PC-3 (cell line): ENCODE results near the gene CP. TPM values are rescaled to one million over a fixed set of nuclear protein-coding genes. Genes with fewer than 3 reads are reported as not detected.
"Not testable (repeated sequence)": the region's sequence is repeated elsewhere in the genome, so short reads cannot be mapped to it uniquely, and the experiment has no call there.

Source experiments
- ATAC-seq: fragments of 200-7000 bp; cut with Tn5 transposase; 2 replicates; pipeline ENCODE4 v1.9.1; 2020; ENCODE audit warnings: mild to moderate bottlenecking, moderate library complexity
- BruUV-seq: library from RNA; stranded (reverse); fragments of 400-500 nt; replicated peaks from 2 replicates; lab custom pipeline; 2021; lab: Mats Ljungman, UMichigan
- CTCF ChIA-PET: fragments of 300-600 bp; sonication (Branson Sonifier 250); formaldehyde crosslinking; loops from one replicate; lab custom pipeline; 2022; ENCODE audit warnings: antibody characterized with exemption; lab: Charles Lee
- POLR2A ChIA-PET: fragments of 300-600 bp; sonication (Branson Sonifier 250); formaldehyde crosslinking; loops from one replicate; lab custom pipeline; 2022; ENCODE audit warnings: antibody characterized with exemption; ENCODE audit not compliant: unreplicated experiment; lab: Charles Lee
- DNase-seq: peaks from one replicate; pipeline ENCODE4 v3.0.0-alpha.2; 2015
- H2AFZ ChIP-seq: fragments of 300-600 bp; sonication (generic); 2 replicates; pipeline ENCODE4 v1.6.0; 2016; ENCODE audit warnings: antibody characterized with exemption, low read length
- H3F3A ChIP-seq: fragments of 300-600 bp; sonication (generic); one replicate; pipeline ENCODE4 v1.6.0; 2017; ENCODE audit warnings: antibody characterized with exemption, low read length, control low read depth, mild to moderate bottlenecking; ENCODE audit not compliant: unreplicated experiment
- H3K27ac ChIP-seq: fragments of 300-600 bp; sonication (generic); 2 replicates; pipeline ENCODE4 v1.5.1; 2016; ENCODE audit warnings: mild to moderate bottlenecking, low read length
- H3K27me3 ChIP-seq: fragments of 300-600 bp; sonication (generic); 2 replicates; pipeline ENCODE4 v1.6.1; 2016; ENCODE audit warnings: low read length, mixed read lengths
- H3K36me3 ChIP-seq: fragments of 300-600 bp; sonication (generic); 2 replicates; pipeline ENCODE4 v1.6.1; 2016; ENCODE audit warnings: low read depth, mixed run types, low read length, mixed read lengths
- H3K4me1 ChIP-seq: fragments of 300-600 bp; sonication (generic); 2 replicates; pipeline ENCODE4 v1.5.1; 2016; ENCODE audit warnings: low read length; ENCODE audit not compliant: insufficient read depth
- H3K4me2 ChIP-seq: fragments of 300-600 bp; sonication (generic); 2 replicates; pipeline ENCODE4 v1.6.0; 2016; ENCODE audit warnings: low read length
- H3K4me3 ChIP-seq: fragments of 300-600 bp; sonication (generic); 2 replicates; pipeline ENCODE4 v1.5.1; 2016; ENCODE audit warnings: mild to moderate bottlenecking, low read length, mixed read lengths
- H3K79me2 ChIP-seq: fragments of 300-600 bp; sonication (generic); 2 replicates; pipeline ENCODE4 v1.6.1; 2017; ENCODE audit warnings: low read length, mixed read lengths
- H3K9ac ChIP-seq: fragments of 300-600 bp; sonication (generic); 2 replicates; pipeline ENCODE4 v1.6.0; 2016; ENCODE audit warnings: mild to moderate bottlenecking, low read length
- H3K9me2 ChIP-seq: fragments of 300-600 bp; sonication (generic); replicated peaks from 2 replicates; pipeline ENCODE4 v1.6.1; 2016; ENCODE audit warnings: mixed run types, low read length, mixed read lengths
- H3K9me3 ChIP-seq: fragments of 300-600 bp; sonication (generic); 2 replicates; pipeline ENCODE4 v1.6.1; 2016; ENCODE audit warnings: low read length, mixed read lengths
- H4K20me1 ChIP-seq: fragments of 300-600 bp; sonication (generic); 2 replicates; pipeline ENCODE4 v1.6.1; 2016; ENCODE audit warnings: low read length, mixed read lengths
- EZH2 ChIP-seq: fragments of 300-600 bp; sonication (generic); IDR thresholded peaks from one replicate; pipeline ENCODE4 v1.6.1; 2017; ENCODE audit warnings: antibody characterized with exemption, mild to moderate bottlenecking, low read length; ENCODE audit not compliant: unreplicated experiment
- EZH2phosphoT487 ChIP-seq: fragments of 300-600 bp; sonication (generic); IDR thresholded peaks from 2 replicates; pipeline ENCODE4 v1.6.1; 2018; ENCODE audit warnings: mild to moderate bottlenecking, antibody characterized with exemption, low read length, borderline replicate concordance
- intact Hi-C: fragments of 100-400 bp; cut with micrococcal nuclease; formaldehyde crosslinking; loops from 2 replicates; pipeline ENCODE4 v1.9.0; 2023
- total RNA-seq: library from RNA; depleted of rRNA; stranded (reverse); fragments of >200 nt; gene quantifications from 2 replicates; pipeline ENCODE4 v1.2.3, GENCODE V29; 2014
- TF ChIP-seq, protein P1 (sequence below): fragments of 300-600 bp; sonication (generic); conservative IDR thresholded peaks from 2 replicates; pipeline ENCODE4 v1.5.1; 2017; ENCODE audit warnings: antibody characterized with exemption, low read depth, mild to moderate bottlenecking, low read length

Gene CP
- total RNA-seq, 1 experiment from 2014 or later, result 0.04 TPM

DNA sequence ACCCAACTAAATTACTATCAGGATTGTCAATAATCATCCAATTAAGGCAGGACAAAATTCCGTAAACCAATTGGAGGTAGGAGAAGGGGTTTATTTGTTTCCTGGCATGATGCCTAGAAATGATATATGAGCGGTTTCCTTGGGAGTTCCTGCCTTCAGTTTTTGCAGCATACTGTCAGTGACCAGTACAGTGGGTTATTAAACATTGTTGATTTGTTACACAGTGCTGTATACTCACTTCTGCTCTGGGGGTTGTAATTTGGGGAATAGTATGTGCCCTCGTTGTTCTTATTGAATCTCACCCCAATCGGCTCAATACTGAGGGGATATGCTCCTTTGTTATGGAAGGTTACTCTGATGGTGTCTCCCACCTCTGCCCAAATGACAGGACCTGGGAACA, 22.2 kb downstream of the CP start:
- Histone ChIP-seq H3K27ac (no peak overlapping the region), H3K36me3 (no peaks in the 10 kb centered on the region), H3F3A (no peaks in the 10 kb centered on the region), H4K20me1 (no peaks in the 10 kb centered on the region), H3K27me3 (no peaks in the 10 kb centered on the region), H3K79me2 (no peaks in the 10 kb centered on the region), H3K9me2 (no peaks in the 10 kb centered on the region), H2AFZ (no peak overlapping the region), H3K9ac (no peak overlapping the region), H3K4me2 (no peak overlapping the region), H3K4me1 (peaks cover 4% of the 10 kb centered on the region), H3K9me3 (no peaks in the 10 kb centered on the region), H3K4me3 (no peak overlapping the region)
- DNase-seq (peak; percentile 62), ATAC-seq (peak; percentile 75)
- intact Hi-C loops, result no loop called here
- no TSS peak for BruUV-seq
- ChIA-PET CTCF (no interaction called here), POLR2A (no interaction called here)
- no peak for TF ChIP-seq EZH2phosphoT487
- TF ChIP-seq, protein P1, sequence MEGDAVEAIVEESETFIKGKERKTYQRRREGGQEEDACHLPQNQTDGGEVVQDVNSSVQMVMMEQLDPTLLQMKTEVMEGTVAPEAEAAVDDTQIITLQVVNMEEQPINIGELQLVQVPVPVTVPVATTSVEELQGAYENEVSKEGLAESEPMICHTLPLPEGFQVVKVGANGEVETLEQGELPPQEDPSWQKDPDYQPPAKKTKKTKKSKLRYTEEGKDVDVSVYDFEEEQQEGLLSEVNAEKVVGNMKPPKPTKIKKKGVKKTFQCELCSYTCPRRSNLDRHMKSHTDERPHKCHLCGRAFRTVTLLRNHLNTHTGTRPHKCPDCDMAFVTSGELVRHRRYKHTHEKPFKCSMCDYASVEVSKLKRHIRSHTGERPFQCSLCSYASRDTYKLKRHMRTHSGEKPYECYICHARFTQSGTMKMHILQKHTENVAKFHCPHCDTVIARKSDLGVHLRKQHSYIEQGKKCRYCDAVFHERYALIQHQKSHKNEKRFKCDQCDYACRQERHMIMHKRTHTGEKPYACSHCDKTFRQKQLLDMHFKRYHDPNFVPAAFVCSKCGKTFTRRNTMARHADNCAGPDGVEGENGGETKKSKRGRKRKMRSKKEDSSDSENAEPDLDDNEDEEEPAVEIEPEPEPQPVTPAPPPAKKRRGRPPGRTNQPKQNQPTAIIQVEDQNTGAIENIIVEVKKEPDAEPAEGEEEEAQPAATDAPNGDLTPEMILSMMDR, result no peak
- TF ChIP-seq EZH2, result no peak

DNA sequence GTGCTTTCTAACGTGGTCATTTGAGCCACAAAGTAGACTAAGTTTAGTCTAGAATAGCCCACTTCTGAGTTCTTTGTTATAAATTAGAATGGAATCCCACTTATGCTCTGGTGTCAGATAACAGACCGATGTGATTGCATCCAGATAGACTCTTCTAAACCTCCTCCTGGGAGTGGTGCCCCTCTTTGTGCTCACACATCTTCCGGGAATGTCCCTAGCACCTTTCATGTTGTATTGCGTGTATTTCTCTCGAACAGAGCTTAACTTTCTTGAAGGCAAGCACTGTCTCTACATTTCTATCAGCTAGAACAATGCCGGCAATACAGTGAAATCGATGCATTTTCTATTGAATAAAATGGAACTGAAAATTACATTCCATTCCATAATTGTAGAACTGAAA, 23.0 kb downstream of the CP start:
- no peaks in the 10 kb centered on the region for H4K20me1 ChIP-seq
- ChIA-PET POLR2A (no interaction called here), CTCF (no interaction called here)
- intact Hi-C loops, result no loop called here
- no peaks in the 10 kb centered on the region for H3K27me3 ChIP-seq
- H3K4me2 ChIP-seq, result no peak overlapping the region
- peaks cover 4% of the 10 kb centered on the region for H3K4me1 ChIP-seq
- no peak for TF ChIP-seq EZH2
- TF ChIP-seq, protein P1, result no peak
- no peak for TF ChIP-seq EZH2phosphoT487
- H3K79me2 ChIP-seq, result no peaks in the 10 kb centered on the region
- ATAC-seq (no peak), DNase-seq (no peak)
- no TSS peak for BruUV-seq
- no peaks in the 10 kb centered on the region for H3K9me2 ChIP-seq
- no peak overlapping the region for H3K4me3 ChIP-seq
- H3K9me3 ChIP-seq, result no peaks in the 10 kb centered on the region
- H3K27ac ChIP-seq, result no peak overlapping the region
- no peak overlapping the region for H2AFZ ChIP-seq
- no peaks in the 10 kb centered on the region for H3F3A ChIP-seq
- H3K9ac ChIP-seq, result no peak overlapping the region
- no peaks in the 10 kb centered on the region for H3K36me3 ChIP-seq

DNA sequence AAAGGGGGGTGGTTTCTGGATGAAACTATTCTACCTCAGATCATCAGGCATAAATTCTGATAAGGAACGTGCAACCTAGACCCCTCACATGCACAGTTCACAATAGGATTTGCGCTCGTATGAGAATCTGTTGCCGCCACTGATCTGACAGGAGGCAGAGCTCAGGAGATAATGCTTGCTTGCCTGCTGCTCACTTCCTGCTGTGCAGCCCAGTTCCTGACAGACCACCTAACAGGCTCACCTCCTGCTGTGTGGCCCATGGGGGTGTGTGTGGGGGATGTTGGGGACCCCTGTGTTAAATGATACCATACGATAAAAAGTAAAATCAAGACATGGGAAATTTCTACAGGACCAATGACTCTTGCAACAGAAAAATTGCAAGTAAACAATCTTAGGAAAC, 24.0 kb downstream of the CP start:
- H3K4me1 ChIP-seq, result peaks cover 4% of the 10 kb centered on the region
- ChIA-PET CTCF (no interaction called here), POLR2A (no interaction called here)
- H3F3A ChIP-seq, result no peaks in the 10 kb centered on the region
- no peak for TF ChIP-seq EZH2
- TF ChIP-seq, protein P1, result no peak
- no TSS peak for BruUV-seq
- no peaks in the 10 kb centered on the region for H3K36me3 ChIP-seq
- no peak overlapping the region for H3K27ac ChIP-seq
- DNase-seq, result no peak
- no peak overlapping the region for H2AFZ ChIP-seq
- H3K4me2 ChIP-seq, result no peak overlapping the region
- no peaks in the 10 kb centered on the region for H3K9me2 ChIP-seq
- no peaks in the 10 kb centered on the region for H3K27me3 ChIP-seq
- H3K79me2 ChIP-seq, result no peaks in the 10 kb centered on the region
- intact Hi-C loops, result no loop called here
- no peaks in the 10 kb centered on the region for H3K9me3 ChIP-seq
- H4K20me1 ChIP-seq, result no peaks in the 10 kb centered on the region
- ATAC-seq, result no peak
- no peak overlapping the region for H3K4me3 ChIP-seq
- H3K9ac ChIP-seq, result no peak overlapping the region

DNA sequence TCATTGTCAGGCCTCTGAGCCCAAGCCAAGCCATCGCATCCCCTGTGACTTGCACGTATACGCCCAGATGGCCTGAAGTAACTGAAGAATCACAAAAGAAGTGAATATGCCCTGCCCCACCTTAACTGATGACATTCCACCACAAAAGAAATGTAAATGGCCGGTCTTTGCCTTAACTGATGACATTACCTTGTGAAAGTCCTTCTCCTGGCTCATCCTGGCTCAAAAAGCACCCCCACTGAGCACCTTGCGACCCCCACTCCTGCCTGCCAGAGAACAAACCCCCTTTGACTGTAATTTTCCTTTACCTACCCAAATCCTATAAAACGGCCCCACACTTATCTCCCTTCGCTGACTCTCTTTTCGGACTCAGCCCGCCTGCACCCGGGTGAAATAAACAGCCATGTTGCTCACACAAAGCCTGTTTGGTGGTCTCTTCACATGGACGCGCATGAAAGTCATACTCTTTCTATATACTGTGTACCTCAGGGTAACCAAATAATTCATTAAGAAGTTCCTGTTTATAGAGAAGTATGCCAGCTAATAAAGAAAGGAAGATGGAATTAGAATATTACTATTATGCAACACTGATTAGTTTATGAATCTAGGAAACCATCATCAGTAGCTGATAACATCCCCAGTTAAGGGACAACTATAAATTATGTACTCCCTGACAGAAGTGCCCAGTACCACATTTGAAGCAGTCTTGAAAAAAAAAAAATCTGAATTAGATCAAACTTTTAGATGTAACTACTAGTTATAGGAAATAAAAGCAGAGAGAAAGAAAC, 24.6 kb downstream of the CP start:
- ATAC-seq, H3F3A ChIP-seq, BruUV-seq, H3K4me2 ChIP-seq, H3K27me3 ChIP-seq, CTCF ChIA-PET, intact Hi-C loops, H3K27ac ChIP-seq, DNase-seq, H4K20me1 ChIP-seq, H2AFZ ChIP-seq, H3K4me3 ChIP-seq, H3K4me1 ChIP-seq, H3K9me3 ChIP-seq, H3K36me3 ChIP-seq, H3K9ac ChIP-seq, POLR2A ChIA-PET, H3K79me2 ChIP-seq, H3K9me2 ChIP-seq: not testable (repeated sequence)
